GM18526 (cell line): ENCODE results near the gene FBXL17.

Experiments
- POLR2A ChIP-seq: IDR thresholded peaks from 3 replicates; pipeline ENCODE4 v1.6.1; 2011; ENCODE audit not compliant: insufficient read length; ENCODE audit errors: extremely low read depth

The FBXL17 gene

GRCh38 chr5:107926121-107926520 is 455.8 kb downstream of the FBXL17 start:
- no peak for TF ChIP-seq POLR2A

GRCh38 chr5:107925200-107925599 is 456.7 kb downstream of the FBXL17 start:
- TF ChIP-seq POLR2A = no peak

DNA sequence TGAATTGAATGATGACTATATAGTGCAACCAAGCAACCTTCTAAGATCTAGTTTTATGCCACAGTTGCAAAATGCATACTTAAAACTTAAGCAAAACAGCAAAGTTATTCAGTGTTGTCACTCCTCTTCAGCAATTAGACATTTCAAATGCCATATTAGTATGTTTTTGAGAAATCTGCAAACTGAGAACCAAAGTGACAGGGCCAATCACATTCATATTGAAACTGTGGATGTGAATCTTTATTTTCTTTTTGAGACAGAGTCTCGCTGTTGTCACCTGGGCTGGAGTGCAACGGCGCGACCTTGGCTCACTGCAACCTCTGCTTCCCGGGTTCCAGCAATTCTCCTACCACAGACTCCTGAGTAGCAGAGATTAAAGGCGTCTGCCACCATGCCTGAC is 461.9 kb downstream of the FBXL17 start:
- no peak for TF ChIP-seq POLR2A

- TF ChIP-seq POLR2A = no peak
Measured at GRCh38 chr5:107919361-107919760, 462.5 kb downstream of the FBXL17 start.

- no peak for TF ChIP-seq POLR2A
Measured at GRCh38 chr5:107917983-107918382, 463.9 kb downstream of the FBXL17 start.

- no peak for TF ChIP-seq POLR2A
Measured at GRCh38 chr5:107916731-107917725, 464.9 kb downstream of the FBXL17 start.

DNA sequence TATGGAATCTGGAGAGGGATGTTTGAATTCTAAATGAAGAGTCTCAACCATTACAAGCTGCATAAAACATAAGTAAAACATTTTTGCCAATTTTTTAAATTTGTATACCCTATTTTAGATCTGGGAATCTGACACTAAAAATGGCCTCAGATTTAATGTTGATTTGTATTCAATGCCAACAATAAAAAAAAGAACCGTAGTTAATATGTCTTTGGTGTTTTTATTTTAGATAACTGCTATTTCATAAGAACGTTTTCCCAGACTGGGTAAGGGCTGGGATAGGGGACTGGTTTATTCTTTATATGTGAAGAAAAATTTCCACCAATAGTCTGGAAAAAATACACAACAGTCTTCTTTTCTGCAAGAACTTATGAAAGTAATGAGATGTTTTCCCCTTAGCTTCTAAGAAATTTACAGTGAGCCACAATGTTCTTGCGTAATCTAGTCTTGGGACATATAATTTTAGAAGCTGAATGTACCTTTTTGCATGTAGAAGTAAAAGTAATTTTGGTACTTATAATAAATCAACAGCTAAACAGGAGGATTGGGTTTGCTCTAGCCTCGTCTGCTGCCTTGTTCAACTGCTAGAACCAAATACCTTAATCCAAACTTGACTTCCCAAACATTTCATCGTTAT is 466.6 kb downstream of the FBXL17 start:
- TF ChIP-seq POLR2A = no peak

- TF ChIP-seq POLR2A = no peak
Measured at GRCh38 chr5:107913494-107913893, 468.4 kb downstream of the FBXL17 start.

DNA sequence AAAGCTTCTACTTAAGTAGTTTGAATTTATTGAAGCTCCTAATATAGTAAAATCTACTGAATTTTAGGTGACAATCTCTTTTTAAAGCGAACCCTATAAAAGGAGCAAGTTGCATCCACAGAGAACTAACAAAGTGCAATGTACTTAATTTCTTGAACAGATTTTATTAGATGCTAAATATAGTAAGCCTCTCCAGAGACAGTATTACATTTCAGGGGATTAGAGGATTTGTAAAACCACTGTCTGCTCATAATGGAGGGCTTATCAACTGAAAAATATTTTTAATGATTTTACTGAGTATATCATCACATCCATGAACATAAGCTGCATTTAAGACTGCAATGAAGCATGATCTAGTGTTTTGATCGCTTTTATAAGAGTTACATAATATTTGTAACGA is 481.2 kb downstream of the FBXL17 start:
- TF ChIP-seq POLR2A = no peak

- no peak for TF ChIP-seq POLR2A
Measured at GRCh38 chr5:107894361-107894760, 487.5 kb downstream of the FBXL17 start.

DNA sequence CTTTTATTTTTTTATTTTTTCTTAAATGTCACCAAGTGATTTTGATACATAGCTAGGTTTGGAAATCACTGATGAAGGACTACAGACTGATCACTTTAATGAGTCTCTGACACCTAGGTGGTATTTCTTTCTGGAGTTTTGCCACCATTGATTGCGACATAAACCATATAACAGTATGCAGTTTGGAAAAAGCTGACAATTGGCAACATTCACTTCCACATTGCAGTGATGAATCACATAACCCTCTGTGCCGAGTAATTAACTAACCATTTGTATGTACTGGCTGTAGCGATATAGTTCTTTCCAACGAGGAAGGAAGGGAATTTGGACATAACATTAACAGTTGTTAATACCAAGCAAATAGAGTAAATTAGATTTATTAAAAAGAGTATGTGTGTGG is 488.3 kb downstream of the FBXL17 start:
- no peak for TF ChIP-seq POLR2A

- TF ChIP-seq POLR2A = no peak
Measured at GRCh38 chr5:107889387-107889786, 492.5 kb downstream of the FBXL17 start.

- no peak for TF ChIP-seq POLR2A
Measured at GRCh38 chr5:107888541-107888940, 493.4 kb downstream of the FBXL17 start.

- TF ChIP-seq POLR2A = no peak
Measured at GRCh38 chr5:107887166-107887943, 494.5 kb downstream of the FBXL17 start.

DNA sequence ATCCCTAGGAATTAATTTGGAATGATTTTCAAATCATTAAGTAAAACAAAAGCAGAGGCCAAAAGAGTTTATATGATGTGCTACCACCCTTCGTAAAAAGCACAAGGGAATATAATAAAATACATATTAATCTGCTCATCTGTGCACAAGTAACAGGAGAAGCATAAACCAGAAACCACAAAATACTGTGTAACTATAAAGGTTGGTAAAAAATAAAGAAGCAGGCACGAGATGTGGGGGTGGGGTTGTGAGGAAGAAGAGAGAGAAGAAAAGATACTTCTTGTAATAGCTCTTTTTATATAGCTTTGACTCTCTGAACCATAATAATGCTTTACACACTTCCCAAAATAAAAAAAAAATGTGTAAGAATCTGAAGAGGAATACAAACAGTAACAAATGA is 496.3 kb downstream of the FBXL17 start:
- no peak for TF ChIP-seq POLR2A
